GM19035 (cell line): ENCODE measurements around the gene ZBTB45.
"Not testable (repeated sequence)": the region's sequence is repeated elsewhere in the genome, so short reads cannot be mapped to it uniquely, and the experiment has no call there.

Experiments used
- ATAC-seq: cut with Tn5 transposase; IDR thresholded peaks from one replicate; pipeline ENCODE4 v1.9.1; 2021; ENCODE audit not compliant: unreplicated experiment

Gene ZBTB45

GRCh38 chr19:58542641-58543372 lies 23.2 kb upstream of the ZBTB45 start:
- ATAC-seq, result not testable (repeated sequence)

- ATAC-seq, result not testable (repeated sequence)
Observed at GRCh38 chr19:58539169-58539559, 19.6 kb upstream of the ZBTB45 start.

- ATAC-seq, result no peak
Observed at GRCh38 chr19:58538257-58539168, 18.9 kb upstream of the ZBTB45 start.

- ATAC-seq, result no peak
Observed at GRCh38 chr19:58536852-58537798, 17.5 kb upstream of the ZBTB45 start.

- ATAC-seq, result no peak
Observed at GRCh38 chr19:58535857-58536256, 16.2 kb upstream of the ZBTB45 start.

- no peak for ATAC-seq
Observed at GRCh38 chr19:58531034-58531840, 11.6 kb upstream of the ZBTB45 start.

- ATAC-seq, result no peak
Observed at GRCh38 chr19:58529405-58529804, 9.8 kb upstream of the ZBTB45 start.

- ATAC-seq, result no peak
Observed at GRCh38 chr19:58522709-58523108, 3.1 kb upstream of the ZBTB45 start.

GRCh38 chr19:58521651-58522050 lies 2.0 kb upstream of the ZBTB45 start:
- no peak for ATAC-seq

- ATAC-seq, result no peak
Observed at GRCh38 chr19:58520257-58520599, 618 bp upstream of the ZBTB45 start.

GRCh38 chr19:58519087-58519354 lies 589 bp downstream of the ZBTB45 start:
- no peak for ATAC-seq

GRCh38 chr19:58518256-58519086 lies 1.1 kb downstream of the ZBTB45 start:
- no peak for ATAC-seq

GRCh38 chr19:58516964-58517833 lies 2.4 kb downstream of the ZBTB45 start:
- ATAC-seq, result no peak

GRCh38 chr19:58516246-58516836 lies 3.3 kb downstream of the ZBTB45 start:
- ATAC-seq, result no peak

GRCh38 chr19:58515259-58515658 lies 4.4 kb downstream of the ZBTB45 start:
- no peak for ATAC-seq

- ATAC-seq, result no peak
Observed at GRCh38 chr19:58514564-58515022, 5.0 kb downstream of the ZBTB45 start.

- ATAC-seq, result no peak
Observed at GRCh38 chr19:58513694-58514563, 5.7 kb downstream of the ZBTB45 start.
